AG04450 (cell line): Measurements from ENCODE around the gene CFL2. TPM values are rescaled to one million over a fixed set of nuclear protein-coding genes. Genes with fewer than 3 reads are reported as not detected.
A peak's percentile ranks its signal among the peaks of the same experiment; 100 is the strongest.

ENCODE experiments used
- CTCF ChIA-PET: fragments of 300-600, 350-600 bp; formaldehyde crosslinking; extraction: SDS; loops from one replicate; lab custom pipeline; 2022; ENCODE audit warnings: antibody characterized with exemption, inconsistent platforms; lab: Charles Lee
- POLR2A ChIA-PET: fragments of 350-600 bp; formaldehyde crosslinking; extraction: SDS; loops from one replicate; lab custom pipeline; 2021; ENCODE audit warnings: antibody characterized with exemption, inconsistent platforms; lab: Yijun Ruan, JAX
- DNase-seq: peaks from one replicate; pipeline ENCODE4 v3.0.0-alpha.2; 2011; ENCODE audit warnings: low read depth, low spot score
- H3K27ac ChIP-seq: one replicate; pipeline ENCODE4 v1.5.1; 2012; ENCODE audit warnings: low read depth, low read length, control low read depth
- H3K27me3 ChIP-seq: one replicate; pipeline ENCODE4 v1.6.0; 2012; ENCODE audit warnings: low read length; ENCODE audit not compliant: control insufficient read depth, insufficient read depth
- H3K4me3 ChIP-seq: 2 replicates; pipeline ENCODE4 v1.5.1; 2011; ENCODE audit warnings: mild to moderate bottlenecking, low read depth, low read length, control low read depth
- H3K9me3 ChIP-seq: 2 replicates; pipeline ENCODE4 v1.5.1; 2012; ENCODE audit warnings: low read length; ENCODE audit not compliant: control insufficient read depth, insufficient read depth
- CTCF ChIP-seq: IDR thresholded peaks from 2 replicates; pipeline ENCODE4 v1.5.1; 2011; ENCODE audit warnings: low read depth, low read length, control low read depth, inconsistent platforms
- polyA plus RNA-seq: library from polyadenylated mRNA; depleted of rRNA; stranded (reverse); fragments of >200 nt; gene quantifications from 2 replicates; pipeline ENCODE4 v1.2.3, GENCODE V29; 2011

The CFL2 gene
- polyA plus RNA-seq, 1 experiment: 229 TPM

DNA sequence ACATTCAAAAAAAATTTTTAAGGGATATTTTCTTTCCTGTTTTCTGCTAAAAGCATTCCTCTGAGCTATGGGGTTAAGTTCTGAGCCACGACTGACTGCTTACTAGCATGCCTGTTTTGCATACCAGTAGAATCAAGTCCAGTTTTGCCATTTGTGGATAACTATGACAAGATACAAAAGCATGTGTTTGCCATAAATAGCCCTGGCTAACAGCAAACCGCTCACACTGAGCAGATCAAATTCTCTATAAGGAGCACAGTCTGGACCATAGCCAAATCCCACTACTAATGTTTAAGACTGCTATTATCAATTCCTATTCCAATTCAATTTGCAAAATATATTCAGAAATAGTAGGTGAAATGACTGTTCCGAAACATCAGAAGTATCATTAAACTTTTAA is 3.2 kb downstream of the CFL2 start:
- H3K9me3 ChIP-seq: no peaks in the 10 kb centered on the region
- no peak overlapping the region for H3K4me3 ChIP-seq
- no peak for TF ChIP-seq CTCF
- POLR2A ChIA-PET: interaction anchor here (0.6 to 2.3 kb wide), 2 partner anchors 11 to 22 kb away, joined by 5 to 11 read pairs; no protein-coding TSS in a partner anchor
- CTCF ChIA-PET: interaction anchor here (1.9 to 4.1 kb wide), 3 partner anchors 12 to 38 kb away, joined by 15 to 21 read pairs (median 18); no protein-coding TSS in a partner anchor
- peak overlapping the region; percentile 32 for H3K27ac ChIP-seq
- no peaks in the 10 kb centered on the region for H3K27me3 ChIP-seq
- DNase-seq: peak; percentile 82

GRCh38 chr14:34710744-34711143 is 3.6 kb downstream of the CFL2 start:
- H3K27me3 ChIP-seq: no peaks in the 10 kb centered on the region
- ChIA-PET POLR2A (interaction anchor here (0.6 to 2.3 kb wide), 2 partner anchors 11 to 23 kb away, joined by 5 to 11 read pairs; no protein-coding TSS in a partner anchor), CTCF (interaction anchor here (1.9 to 4.1 kb wide), 2 partner anchors 12 to 38 kb away, joined by 15 to 18 read pairs; no protein-coding TSS in a partner anchor)
- no peak for TF ChIP-seq CTCF
- H3K4me3 ChIP-seq: no peak overlapping the region
- peak overlapping the region; percentile 32 for H3K27ac ChIP-seq
- no peaks in the 10 kb centered on the region for H3K9me3 ChIP-seq
- no peak for DNase-seq

DNA sequence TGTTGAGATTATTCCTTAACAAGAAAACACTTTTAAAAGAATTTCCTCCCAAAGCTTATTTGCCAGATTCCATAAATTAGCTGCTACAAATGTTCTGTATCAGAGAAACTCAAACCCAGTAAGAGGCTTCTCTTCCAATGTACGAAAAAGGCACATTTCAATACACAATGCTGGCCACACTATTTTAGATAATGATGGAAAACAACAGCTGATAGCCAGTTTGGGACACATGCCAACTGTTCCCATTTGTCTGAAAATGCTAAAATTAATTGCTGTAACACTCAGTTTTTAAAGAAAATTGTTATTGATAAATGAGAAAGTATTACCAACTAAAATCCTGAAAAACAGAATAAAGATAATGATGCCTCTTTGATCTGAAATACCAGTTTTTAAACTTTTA is 4.4 kb downstream of the CFL2 start:
- no peak for DNase-seq
- TF ChIP-seq CTCF: no peak
- no peak overlapping the region for H3K4me3 ChIP-seq
- no peaks in the 10 kb centered on the region for H3K27me3 ChIP-seq
- ChIA-PET POLR2A (interaction anchor here (0.6 to 1.1 kb wide), 2 partner anchors 119 to 165 kb away, joined by 3 to 6 read pairs; partner anchors contain the start of gene BAZ1A), CTCF (interaction anchor here (1.9 to 4.1 kb wide), 2 partner anchors 13 to 37 kb away, joined by 15 to 18 read pairs; no protein-coding TSS in a partner anchor)
- H3K9me3 ChIP-seq: no peaks in the 10 kb centered on the region
- H3K27ac ChIP-seq: no peak overlapping the region

GRCh38 chr14:34707722-34708121 is 6.7 kb downstream of the CFL2 start:
- DNase-seq: no peak
- no peak for TF ChIP-seq CTCF
- H3K4me3 ChIP-seq: no peak overlapping the region
- H3K27ac ChIP-seq: no peak overlapping the region
- H3K27me3 ChIP-seq: no peaks in the 10 kb centered on the region
- POLR2A ChIA-PET: no interaction called here
- CTCF ChIA-PET: interaction anchor here (1.2 to 2.2 kb wide), 2 partner anchors 15 to 35 kb away, joined by 3 to 9 read pairs; no protein-coding TSS in a partner anchor
- H3K9me3 ChIP-seq: no peaks in the 10 kb centered on the region

DNA sequence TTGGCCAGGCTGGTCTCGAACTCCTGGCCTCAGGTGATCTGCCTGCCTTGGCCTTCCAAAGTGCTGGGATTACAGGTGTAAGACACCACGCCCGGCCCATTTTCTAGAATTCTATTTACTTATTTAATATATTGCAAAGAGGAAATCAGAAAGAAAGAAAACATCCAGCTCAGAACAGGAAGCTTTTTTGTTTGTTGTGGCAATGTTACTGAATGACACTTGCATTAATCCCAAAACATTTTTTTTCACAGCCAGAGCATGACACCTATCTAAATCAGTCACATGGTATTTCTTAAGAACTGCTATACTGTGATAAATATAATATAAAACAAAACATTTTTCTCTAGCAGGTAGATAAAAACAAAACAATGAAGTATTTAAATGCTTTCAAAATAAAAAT is 12.6 kb downstream of the CFL2 start:
- no peak for TF ChIP-seq CTCF
- no peak for DNase-seq
- Histone ChIP-seq H3K27me3 (no peaks in the 10 kb centered on the region), H3K27ac (no peak overlapping the region), H3K4me3 (no peak overlapping the region), H3K9me3 (no peaks in the 10 kb centered on the region)
- POLR2A ChIA-PET: interaction anchor here (0.6 to 0.7 kb wide), 2 partner anchors 31 to 171 kb away, joined by 3 to 5 read pairs; no protein-coding TSS in a partner anchor
- CTCF ChIA-PET: interaction anchor here (0.7 to 2.1 kb wide), 2 partner anchors 21 to 29 kb away, joined by 3 to 9 read pairs; no protein-coding TSS in a partner anchor
